Activated T-helper 17 cell treated with anti-CD3 and anti-CD28 coated beads, Interleukin-2, amount 50 U/mL, for 72 hours (primary cell): ENCODE results near the gene SCAP. TPM values are rescaled to one million over a fixed set of nuclear protein-coding genes. Genes with fewer than 3 reads are reported as not detected.
"Not testable (repeated sequence)": the region's sequence is repeated elsewhere in the genome, so short reads cannot be mapped to it uniquely, and the experiment has no call there.

ENCODE experiments used
- ATAC-seq: fragments of 150-1000 bp; cut with Tn5 transposase; replicated peaks from 2 replicates; pipeline ENCODE4 v1.10.0; 2021; ENCODE audit warnings: mild to moderate bottlenecking, moderate library complexity
- H3K27ac Mint-ChIP-seq: one replicate; pipeline ENCODE4 v1.8.0; 2022; ENCODE audit warnings: mixed read lengths
- H3K27me3 Mint-ChIP-seq: one replicate; pipeline ENCODE4 v1.8.0; 2022; ENCODE audit warnings: mixed read lengths
- H3K36me3 Mint-ChIP-seq: one replicate; pipeline ENCODE4 v1.8.0; 2022; ENCODE audit warnings: low read depth, mild to moderate bottlenecking, mixed read lengths
- H3K4me1 Mint-ChIP-seq: one replicate; pipeline ENCODE4 v1.8.0; 2022; ENCODE audit warnings: mixed read lengths
- H3K4me3 Mint-ChIP-seq: one replicate; pipeline ENCODE4 v1.8.0; 2022; ENCODE audit warnings: mild to moderate bottlenecking, mixed read lengths
- H3K9me3 Mint-ChIP-seq: one replicate; pipeline ENCODE4 v1.8.0; 2022; ENCODE audit warnings: mixed read lengths
- total RNA-seq, 2 donors: library from RNA; stranded (reverse); gene quantifications; one replicate each; pipeline ENCODE4 v1.2.3, GENCODE V29; 2022

Gene SCAP
- total RNA-seq, 2 donors from 2014 or later = 44.0 to 73.3 TPM

- H3K9me3 Mint-ChIP-seq = not testable (repeated sequence)
Measured at GRCh38 chr3:47468315-47468714, 7.4 kb downstream of the SCAP start.

GRCh38 chr3:47464588-47464987 lies 11.2 kb downstream of the SCAP start:
- H3K27me3 Mint-ChIP-seq = no peaks in the 10 kb centered on the region
- H3K27ac Mint-ChIP-seq = no peak overlapping the region
- H3K4me3 Mint-ChIP-seq = no peak overlapping the region
- H3K9me3 Mint-ChIP-seq = peaks cover 5% of the 10 kb centered on the region
- H3K36me3 Mint-ChIP-seq = peaks cover 36% of the 10 kb centered on the region
- H3K4me1 Mint-ChIP-seq = peaks cover 15% of the 10 kb centered on the region
- no peak for ATAC-seq

More at GRCh38 chr3:47468315-47468714, 7.4 kb downstream of the SCAP start:
- ATAC-seq, H3K27ac Mint-ChIP-seq, H3K27me3 Mint-ChIP-seq, H3K4me3 Mint-ChIP-seq: not testable (repeated sequence)
- H3K36me3 Mint-ChIP-seq = peaks cover 26% of the 10 kb centered on the region
- peaks cover 12% of the 10 kb centered on the region for H3K4me1 Mint-ChIP-seq

GRCh38 chr3:47459534-47460085 lies 16.1 kb downstream of the SCAP start:
- not testable (repeated sequence) for H3K27ac Mint-ChIP-seq, H3K9me3 Mint-ChIP-seq, H3K27me3 Mint-ChIP-seq, H3K4me3 Mint-ChIP-seq, ATAC-seq
- Mint-ChIP-seq H3K4me1 (peaks cover 13% of the 10 kb centered on the region), H3K36me3 (peaks cover 19% of the 10 kb centered on the region)

- H3K27ac Mint-ChIP-seq = no peak overlapping the region
- ATAC-seq = no peak
- H3K9me3 Mint-ChIP-seq = no peaks in the 10 kb centered on the region
- H3K27me3 Mint-ChIP-seq = no peaks in the 10 kb centered on the region
- H3K4me3 Mint-ChIP-seq = no peak overlapping the region
- H3K36me3 Mint-ChIP-seq = peaks cover 16% of the 10 kb centered on the region
- H3K4me1 Mint-ChIP-seq = peaks cover 14% of the 10 kb centered on the region
Measured at GRCh38 chr3:47456984-47457383, 18.8 kb downstream of the SCAP start.

- peaks cover 12% of the 10 kb centered on the region for H3K36me3 Mint-ChIP-seq
- no peaks in the 10 kb centered on the region for H3K9me3 Mint-ChIP-seq
- H3K27me3 Mint-ChIP-seq = no peaks in the 10 kb centered on the region
- no peak overlapping the region for H3K4me3 Mint-ChIP-seq
- no peak overlapping the region for H3K27ac Mint-ChIP-seq
- ATAC-seq = no peak
- H3K4me1 Mint-ChIP-seq = peaks cover 19% of the 10 kb centered on the region
Measured at GRCh38 chr3:47455806-47456452, 19.8 kb downstream of the SCAP start.

GRCh38 chr3:47452453-47453215 lies 23.1 kb downstream of the SCAP start:
- H3K36me3 Mint-ChIP-seq = peaks cover 11% of the 10 kb centered on the region
- peaks cover 5% of the 10 kb centered on the region for H3K9me3 Mint-ChIP-seq
- no peaks in the 10 kb centered on the region for H3K27me3 Mint-ChIP-seq
- H3K4me1 Mint-ChIP-seq = peaks cover 19% of the 10 kb centered on the region
- no peak for ATAC-seq
- H3K4me3 Mint-ChIP-seq = no peak overlapping the region
- no peak overlapping the region for H3K27ac Mint-ChIP-seq

- Mint-ChIP-seq H3K4me1 (peaks cover 11% of the 10 kb centered on the region), H3K9me3 (peaks cover 5% of the 10 kb centered on the region), H3K27ac (peak overlapping the region; percentile 75), H3K4me3 (no peak overlapping the region), H3K27me3 (no peaks in the 10 kb centered on the region), H3K36me3 (peaks cover 47% of the 10 kb centered on the region)
- peak; percentile 24 for ATAC-seq
Measured at GRCh38 chr3:47444103-47444502, 31.6 kb downstream of the SCAP start.

- peaks cover 47% of the 10 kb centered on the region for H3K36me3 Mint-ChIP-seq
- H3K27ac Mint-ChIP-seq = peak overlapping the region; percentile 75
- H3K4me1 Mint-ChIP-seq = peaks cover 11% of the 10 kb centered on the region
- peaks cover 3% of the 10 kb centered on the region for H3K9me3 Mint-ChIP-seq
- H3K4me3 Mint-ChIP-seq = no peak overlapping the region
- H3K27me3 Mint-ChIP-seq = no peaks in the 10 kb centered on the region
- no peak for ATAC-seq
Measured at GRCh38 chr3:47443611-47443995, 32.1 kb downstream of the SCAP start.

GRCh38 chr3:47441796-47442551 lies 33.8 kb downstream of the SCAP start:
- Mint-ChIP-seq H3K27me3 (no peaks in the 10 kb centered on the region), H3K4me1 (peaks cover 6% of the 10 kb centered on the region), H3K27ac (peak overlapping the region; percentile 75), H3K9me3 (no peaks in the 10 kb centered on the region), H3K36me3 (peaks cover 50% of the 10 kb centered on the region), H3K4me3 (no peak overlapping the region)
- ATAC-seq = no peak

- Mint-ChIP-seq H3K27ac (no peak overlapping the region), H3K27me3 (no peaks in the 10 kb centered on the region), H3K9me3 (no peaks in the 10 kb centered on the region), H3K4me1 (peaks cover 6% of the 10 kb centered on the region), H3K36me3 (peaks cover 64% of the 10 kb centered on the region), H3K4me3 (no peak overlapping the region)
- ATAC-seq = no peak
Measured at GRCh38 chr3:47440131-47440530, 35.6 kb downstream of the SCAP start.

GRCh38 chr3:47436180-47436579 lies 39.6 kb downstream of the SCAP start:
- Mint-ChIP-seq H3K27me3 (no peaks in the 10 kb centered on the region), H3K9me3 (no peaks in the 10 kb centered on the region), H3K4me1 (no peaks in the 10 kb centered on the region), H3K27ac (no peak overlapping the region), H3K36me3 (peaks cover 87% of the 10 kb centered on the region), H3K4me3 (no peak overlapping the region)
- no peak for ATAC-seq

- Mint-ChIP-seq H3K4me3 (no peak overlapping the region), H3K27me3 (no peaks in the 10 kb centered on the region), H3K9me3 (no peaks in the 10 kb centered on the region), H3K27ac (no peak overlapping the region), H3K36me3 (peaks cover 78% of the 10 kb centered on the region), H3K4me1 (peaks cover 4% of the 10 kb centered on the region)
- no peak for ATAC-seq
Measured at GRCh38 chr3:47434849-47435248, 40.9 kb downstream of the SCAP start.

- Mint-ChIP-seq H3K36me3 (peaks cover 68% of the 10 kb centered on the region), H3K4me1 (peaks cover 5% of the 10 kb centered on the region), H3K27ac (peak overlapping the region; percentile 34), H3K27me3 (no peaks in the 10 kb centered on the region), H3K9me3 (no peaks in the 10 kb centered on the region), H3K4me3 (no peak overlapping the region)
- ATAC-seq = peak; percentile 59
Measured at GRCh38 chr3:47433796-47434195, 41.9 kb downstream of the SCAP start.

- Mint-ChIP-seq H3K4me3 (no peak overlapping the region), H3K4me1 (peaks cover 5% of the 10 kb centered on the region), H3K9me3 (no peaks in the 10 kb centered on the region), H3K27ac (no peak overlapping the region), H3K27me3 (no peaks in the 10 kb centered on the region), H3K36me3 (peaks cover 58% of the 10 kb centered on the region)
- no peak for ATAC-seq
Measured at GRCh38 chr3:47432673-47433072, 43.1 kb downstream of the SCAP start.
